GM06990 (cell line): ENCODE measurements around the gene TBL3.
A peak's percentile ranks its signal among the peaks of the same experiment; 100 is the strongest.

Source experiments
- DNase-seq: peaks from one replicate; pipeline ENCODE4 v3.0.0-alpha.2; 2011; ENCODE audit not compliant: insufficient read length; ENCODE audit errors: extremely low read depth
- H3K27me3 ChIP-seq: replicated peaks from 2 replicates; pipeline ENCODE4 v1.6.0; 2011; ENCODE audit warnings: low read length; ENCODE audit not compliant: control insufficient read depth, insufficient read depth
- H3K36me3 ChIP-seq: 2 replicates; pipeline ENCODE4 v1.5.1; 2011; ENCODE audit warnings: low read length; ENCODE audit not compliant: control insufficient read depth, insufficient read depth
- H3K4me3 ChIP-seq: replicated peaks from 2 replicates; pipeline ENCODE4 v1.5.1; 2011; ENCODE audit warnings: low read depth, mild to moderate bottlenecking, control low read depth, low read length
- TF ChIP-seq, protein P1 (sequence below): IDR thresholded peaks from 2 replicates; pipeline ENCODE4 v1.5.1; 2011; ENCODE audit warnings: low read length, control low read depth, mild to moderate bottlenecking, inconsistent platforms; ENCODE audit not compliant: insufficient read depth, poor library complexity, severe bottlenecking

The TBL3 gene

DNA sequence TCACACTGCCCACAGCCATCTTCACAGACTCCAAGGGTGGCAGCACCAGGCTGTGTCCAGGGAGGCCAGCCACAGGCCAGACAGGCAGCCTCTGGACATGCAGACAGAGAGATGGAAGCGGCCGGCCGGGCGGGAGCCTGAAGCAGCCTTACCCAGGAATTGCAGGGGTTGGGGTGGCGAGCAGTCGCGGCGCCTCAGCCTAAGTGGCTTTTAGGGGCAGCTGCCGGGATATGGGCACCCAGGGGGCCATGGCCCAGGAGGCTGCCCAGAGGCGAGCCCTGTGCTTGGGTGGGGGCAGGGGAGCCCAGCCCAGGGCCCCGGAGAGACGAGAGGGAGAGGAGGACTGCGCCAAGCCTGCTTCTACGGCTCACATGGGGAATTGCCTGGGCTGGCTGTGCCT is 53.4 kb downstream of the TBL3 start:
- TF ChIP-seq, protein P1, sequence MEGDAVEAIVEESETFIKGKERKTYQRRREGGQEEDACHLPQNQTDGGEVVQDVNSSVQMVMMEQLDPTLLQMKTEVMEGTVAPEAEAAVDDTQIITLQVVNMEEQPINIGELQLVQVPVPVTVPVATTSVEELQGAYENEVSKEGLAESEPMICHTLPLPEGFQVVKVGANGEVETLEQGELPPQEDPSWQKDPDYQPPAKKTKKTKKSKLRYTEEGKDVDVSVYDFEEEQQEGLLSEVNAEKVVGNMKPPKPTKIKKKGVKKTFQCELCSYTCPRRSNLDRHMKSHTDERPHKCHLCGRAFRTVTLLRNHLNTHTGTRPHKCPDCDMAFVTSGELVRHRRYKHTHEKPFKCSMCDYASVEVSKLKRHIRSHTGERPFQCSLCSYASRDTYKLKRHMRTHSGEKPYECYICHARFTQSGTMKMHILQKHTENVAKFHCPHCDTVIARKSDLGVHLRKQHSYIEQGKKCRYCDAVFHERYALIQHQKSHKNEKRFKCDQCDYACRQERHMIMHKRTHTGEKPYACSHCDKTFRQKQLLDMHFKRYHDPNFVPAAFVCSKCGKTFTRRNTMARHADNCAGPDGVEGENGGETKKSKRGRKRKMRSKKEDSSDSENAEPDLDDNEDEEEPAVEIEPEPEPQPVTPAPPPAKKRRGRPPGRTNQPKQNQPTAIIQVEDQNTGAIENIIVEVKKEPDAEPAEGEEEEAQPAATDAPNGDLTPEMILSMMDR, result no peak
- no peak for DNase-seq
- no peaks in the 10 kb centered on the region for H3K36me3 ChIP-seq
- no peak overlapping the region for H3K4me3 ChIP-seq
- peaks cover 12% of the 10 kb centered on the region for H3K27me3 ChIP-seq

DNA sequence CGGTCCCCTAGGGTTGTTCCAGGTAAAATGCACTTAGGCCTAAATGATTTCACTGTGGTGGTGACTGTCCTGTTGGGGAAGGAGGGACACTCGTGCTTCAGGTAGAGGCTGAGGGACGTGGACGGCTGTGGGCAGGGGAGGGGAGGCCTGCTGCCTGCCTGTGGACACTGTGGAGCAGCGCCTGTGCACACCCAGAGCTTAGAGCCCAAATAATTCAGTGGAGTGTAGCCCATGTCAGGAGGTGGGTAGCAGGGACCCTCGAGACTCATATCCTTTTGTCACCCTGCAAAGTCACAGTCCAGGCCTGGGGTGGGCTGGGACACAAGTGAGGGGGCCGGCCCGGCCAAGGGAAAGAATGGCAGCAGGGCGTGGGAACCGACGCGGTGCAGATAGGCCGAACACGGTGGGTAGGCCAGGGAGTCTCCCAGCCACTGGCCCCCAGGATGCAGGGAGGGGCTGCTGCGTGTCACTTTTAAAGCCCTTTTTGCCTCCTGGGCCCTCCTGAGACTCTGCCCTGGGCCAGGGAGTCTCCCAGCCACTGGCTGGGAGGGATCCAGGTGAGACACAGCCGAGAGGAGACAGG is 54.1 kb downstream of the TBL3 start:
- no peak for DNase-seq
- no peak overlapping the region for H3K4me3 ChIP-seq
- peaks cover 12% of the 10 kb centered on the region for H3K27me3 ChIP-seq
- no peaks in the 10 kb centered on the region for H3K36me3 ChIP-seq
- TF ChIP-seq, protein P1, result no peak

DNA sequence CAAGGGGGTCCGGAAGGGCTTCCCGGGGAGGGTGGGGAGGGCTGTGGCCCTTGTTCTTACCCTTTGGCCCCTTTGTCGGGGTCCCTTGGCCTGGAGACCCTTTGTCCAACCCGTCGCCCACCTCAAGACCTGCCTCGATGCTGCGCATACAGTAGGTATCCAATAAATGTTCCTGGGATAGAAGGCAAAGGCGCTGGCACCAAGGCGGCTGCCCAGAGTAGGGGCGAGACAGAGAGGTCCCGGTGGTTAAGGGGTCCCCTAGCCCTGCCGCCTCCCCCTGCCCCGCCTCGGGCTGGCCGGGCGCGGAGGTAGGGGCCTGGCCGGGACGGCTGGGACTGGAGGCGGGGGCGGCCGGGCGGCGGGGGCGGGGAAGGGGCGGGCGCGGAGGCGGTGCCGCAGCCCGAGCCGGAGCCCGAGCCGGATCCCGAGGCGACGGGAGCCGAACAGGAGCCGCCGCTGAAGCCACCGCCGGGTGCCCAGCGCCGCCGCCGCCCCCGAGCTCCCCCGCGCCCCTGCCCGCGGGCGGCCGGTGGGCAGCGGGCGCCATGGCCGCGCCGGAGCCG is 54.7 kb downstream of the TBL3 start, which contains the start of gene NHERF2:
TSS of gene NHERF2 (plus strand) at position 442 of the 563 bp plus-strand sequence. CDS start at position 546, 104 bp downstream.
- DNase-seq, result peak; percentile 15
- peak within 1 kb of the TSS; percentile 34 for H3K4me3 ChIP-seq
- no peaks in the 10 kb centered on the region for H3K36me3 ChIP-seq
- TF ChIP-seq, protein P1, result no peak
- H3K27me3 ChIP-seq, result peaks cover 12% of the 10 kb centered on the region

DNA sequence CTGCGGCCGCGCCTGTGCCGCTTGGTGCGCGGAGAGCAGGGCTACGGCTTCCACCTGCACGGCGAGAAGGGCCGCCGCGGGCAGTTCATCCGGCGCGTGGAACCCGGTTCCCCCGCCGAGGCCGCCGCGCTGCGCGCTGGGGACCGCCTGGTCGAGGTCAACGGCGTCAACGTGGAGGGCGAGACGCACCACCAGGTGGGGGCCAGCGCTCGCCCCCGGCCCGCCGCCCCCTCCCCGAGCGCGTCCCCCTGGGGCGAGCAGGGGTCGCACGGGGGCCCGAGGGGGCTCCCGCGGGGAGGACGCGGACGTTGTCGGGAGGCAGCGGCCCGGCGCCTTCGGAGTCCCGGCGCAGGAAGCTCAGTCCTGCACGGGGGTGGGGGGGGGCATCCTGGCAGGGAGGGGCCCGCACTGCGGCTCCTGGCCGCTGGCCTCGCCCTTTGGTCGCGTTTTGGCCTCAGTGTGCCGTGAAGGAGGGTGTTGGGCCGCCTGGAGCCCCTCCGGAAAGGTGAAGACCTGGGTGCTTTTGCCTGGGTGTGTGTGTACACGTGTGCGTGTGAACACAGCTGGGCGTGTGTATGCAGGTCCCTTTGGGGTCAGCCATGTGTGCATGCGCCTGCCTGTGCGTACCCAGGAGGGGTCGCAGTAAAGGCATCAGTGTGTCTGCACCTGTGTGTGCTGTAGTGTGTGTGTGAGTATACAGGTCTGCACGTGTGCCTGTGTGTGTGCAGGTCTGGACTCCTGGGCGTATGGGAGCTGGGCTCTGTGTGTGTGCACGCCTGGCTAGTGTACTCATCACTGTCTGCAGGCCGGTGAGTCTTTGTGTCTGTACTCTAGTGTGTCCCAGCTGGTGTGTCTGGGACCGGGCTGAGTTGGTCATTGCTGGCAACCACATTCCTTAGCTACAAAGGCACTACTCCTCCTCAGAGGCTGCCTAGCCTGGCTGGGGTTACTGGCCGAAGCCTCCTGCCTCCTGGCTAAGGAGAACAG is 55.5 kb downstream of the TBL3 start:
- Histone ChIP-seq H3K27me3 (peaks cover 12% of the 10 kb centered on the region), H3K4me3 (peak overlapping the region; percentile 34), H3K36me3 (no peaks in the 10 kb centered on the region)
- DNase-seq, result peak; percentile 23
- TF ChIP-seq, protein P1, result no peak

DNA sequence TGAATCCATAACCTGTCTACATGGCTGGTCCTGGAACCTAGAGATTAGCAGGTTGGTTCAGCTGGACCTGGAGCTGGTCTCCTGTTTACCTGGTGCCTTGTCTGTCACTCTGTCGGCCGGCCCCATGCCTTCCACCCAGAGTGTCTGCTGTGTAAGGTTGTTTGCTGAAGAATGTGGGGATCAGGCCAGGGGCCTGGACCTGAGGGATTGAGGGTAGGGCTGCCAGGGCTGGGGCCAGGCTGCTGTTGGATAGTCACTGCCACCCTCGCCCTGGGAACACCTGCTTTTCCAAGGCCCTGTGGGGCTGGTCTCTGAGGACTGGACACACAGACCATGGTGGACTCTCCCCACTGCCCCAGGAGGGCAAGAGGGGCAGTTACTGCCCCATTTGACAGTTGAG is 56.3 kb downstream of the TBL3 start:
- no peak for DNase-seq
- no peak overlapping the region for H3K4me3 ChIP-seq
- peaks cover 12% of the 10 kb centered on the region for H3K27me3 ChIP-seq
- H3K36me3 ChIP-seq, result no peaks in the 10 kb centered on the region
- TF ChIP-seq, protein P1, result no peak
